Measurements from ENCODE around the gene ASPDH. TPM values are rescaled to one million over a fixed set of nuclear protein-coding genes. Genes with fewer than 3 reads are reported as not detected.

ASPDH gene
- total and polyA plus RNA-seq, 2 of the 13 experiments (the other 11 are each of a cell fraction or from before 2014, with no cell fraction given): 2.2 to 3.3 TPM

GRCh38 chr19:50465000-50465399, 48.7 kb downstream of the ASPDH start:
- Histone ChIP-seq H3K27me3 (ENCODE audit: control insufficient read depth in 1 of 2, insufficient read depth in 2 of 2, low read length in 2 of 2) (no peaks in the 10 kb centered on the region), H2AFZ (ENCODE audit: low read length) (no peak overlapping the region), H3K9ac (ENCODE audit: insufficient read depth, low read depth, low read length) (peak overlapping the region; percentile 48; the same call in 1 of the 2 replicates), H3K4me1 (ENCODE audit: insufficient read depth, low read length) (peaks cover 52% of the 10 kb centered on the region), H3K36me3 (replicated peaks in 1 of 2; ENCODE audit: control insufficient read depth in 1 of 2, insufficient read depth in 2 of 2, low read length in 2 of 2) (no peaks in the 10 kb centered on the region), H3K79me2 (ENCODE audit: insufficient read depth, low read length) (no peaks in the 10 kb centered on the region), H3K9me3 (ENCODE audit: low read length) (no peaks in the 10 kb centered on the region), H4K20me1 (ENCODE audit: insufficient read depth, low read length) (no peaks in the 10 kb centered on the region), H3K4me3 (replicated peaks in 1 of 3; ENCODE audit: insufficient read depth in 1 of 3, low read depth in 2 of 3, low read length in 3 of 3) (peak overlapping the region in 2 of 3 experiments; percentile 32 to 66; a peak in 4 of 6 replicates), H3K27ac (ENCODE audit: extremely low read length, insufficient read depth, low read length) (no peak overlapping the region), H3K4me2 (ENCODE audit: low read depth, low read length) (peak overlapping the region; percentile 77)
- ChIA-PET CTCF (ENCODE audit: low intra/inter-chr PET ratio, low total read pairs) (interaction anchor here (1.5 to 1.9 kb wide), 2 partner anchors 14 to 96 kb away, joined by 3 to 5 read pairs; no protein-coding TSS in a partner anchor), POLR2A (interaction anchor here (1.3 to 1.6 kb wide), 2 partner anchors 81 to 96 kb away, joined by 5 to 8 read pairs; partner anchors contain the start of gene POLD1)
- in situ Hi-C loops (cut with HindIII; ENCODE audit: extremely low pct_ligation_motif_present, low pct_unique_long_range_greater_than_20kb): loop anchor here (10.0 kb wide), 1 partner anchor 90 kb away; the partner anchor contains the start of gene NR1H2
- intact Hi-C loops (cut with micrococcal nuclease; ENCODE audit: unreplicated experiment): no loop called here
- ATAC-seq (peak; percentile 56), FAIRE-seq (no peak), DNase-seq (ENCODE audit: low spot score) (peak; percentile 15)
- WGBS (ENCODE audit: low lambda C conversion rate): 5% methylated on average over 13 of the region's 13 CpGs
- BruUV-seq (replicated peaks): no TSS peak
- TF ChIP-seq GTF2F1 (IDR thresholded peaks at IDR 0.05; ENCODE audit: low read length) (no peak), MED1 (CRISPR knock-in tag; IDR thresholded peaks at IDR 0.05) (no peak), KDM2A (CRISPR knock-in tag; IDR thresholded peaks at IDR 0.05; ENCODE audit: borderline replicate concordance, low read depth) (0 out of 2 replicates have a peak, but pooled peaks have one; percentile 12), ZFP41 (CRISPR knock-in tag; IDR thresholded peaks at IDR 0.05; ENCODE audit: borderline replicate concordance) (no peak), RARG (CRISPR knock-in tag; IDR thresholded peaks at IDR 0.05; ENCODE audit: low read depth) (no peak), NR0B2 (CRISPR knock-in tag; IDR thresholded peaks at IDR 0.05) (no peak), NRL (CRISPR knock-in tag; IDR thresholded peaks at IDR 0.05; ENCODE audit: borderline replicate concordance) (no peak; the same call in 1 of the 2 replicates), FOXK1 (CRISPR knock-in tag; IDR thresholded peaks at IDR 0.05; ENCODE audit: borderline replicate concordance, low read depth) (no peak), NFE2 (CRISPR knock-in tag; IDR thresholded peaks at IDR 0.05) (no peak), ATF7-NPFF (CRISPR knock-in tag; IDR thresholded peaks at IDR 0.05; ENCODE audit: low read depth) (no peak), ZNF230 (CRISPR knock-in tag; IDR thresholded peaks at IDR 0.05) (no peak), ATF7 (IDR thresholded peaks at IDR 0.05) (no peak), ATF7 (CRISPR knock-in tag; IDR thresholded peaks at IDR 0.05) (no peak), TRIM24 (CRISPR knock-in tag; IDR thresholded peaks at IDR 0.05) (no peak), KLF9 (CRISPR knock-in tag; IDR thresholded peaks at IDR 0.05; ENCODE audit: low read depth) (no peak), KLF11 (CRISPR knock-in tag; IDR thresholded peaks at IDR 0.05) (no peak)
- TF ChIP-seq, protein P1, sequence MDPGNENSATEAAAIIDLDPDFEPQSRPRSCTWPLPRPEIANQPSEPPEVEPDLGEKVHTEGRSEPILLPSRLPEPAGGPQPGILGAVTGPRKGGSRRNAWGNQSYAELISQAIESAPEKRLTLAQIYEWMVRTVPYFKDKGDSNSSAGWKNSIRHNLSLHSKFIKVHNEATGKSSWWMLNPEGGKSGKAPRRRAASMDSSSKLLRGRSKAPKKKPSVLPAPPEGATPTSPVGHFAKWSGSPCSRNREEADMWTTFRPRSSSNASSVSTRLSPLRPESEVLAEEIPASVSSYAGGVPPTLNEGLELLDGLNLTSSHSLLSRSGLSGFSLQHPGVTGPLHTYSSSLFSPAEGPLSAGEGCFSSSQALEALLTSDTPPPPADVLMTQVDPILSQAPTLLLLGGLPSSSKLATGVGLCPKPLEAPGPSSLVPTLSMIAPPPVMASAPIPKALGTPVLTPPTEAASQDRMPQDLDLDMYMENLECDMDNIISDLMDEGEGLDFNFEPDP (CRISPR knock-in tag; conservative IDR thresholded peaks at IDR 0.05): no peak
- TF ChIP-seq, protein P2, sequence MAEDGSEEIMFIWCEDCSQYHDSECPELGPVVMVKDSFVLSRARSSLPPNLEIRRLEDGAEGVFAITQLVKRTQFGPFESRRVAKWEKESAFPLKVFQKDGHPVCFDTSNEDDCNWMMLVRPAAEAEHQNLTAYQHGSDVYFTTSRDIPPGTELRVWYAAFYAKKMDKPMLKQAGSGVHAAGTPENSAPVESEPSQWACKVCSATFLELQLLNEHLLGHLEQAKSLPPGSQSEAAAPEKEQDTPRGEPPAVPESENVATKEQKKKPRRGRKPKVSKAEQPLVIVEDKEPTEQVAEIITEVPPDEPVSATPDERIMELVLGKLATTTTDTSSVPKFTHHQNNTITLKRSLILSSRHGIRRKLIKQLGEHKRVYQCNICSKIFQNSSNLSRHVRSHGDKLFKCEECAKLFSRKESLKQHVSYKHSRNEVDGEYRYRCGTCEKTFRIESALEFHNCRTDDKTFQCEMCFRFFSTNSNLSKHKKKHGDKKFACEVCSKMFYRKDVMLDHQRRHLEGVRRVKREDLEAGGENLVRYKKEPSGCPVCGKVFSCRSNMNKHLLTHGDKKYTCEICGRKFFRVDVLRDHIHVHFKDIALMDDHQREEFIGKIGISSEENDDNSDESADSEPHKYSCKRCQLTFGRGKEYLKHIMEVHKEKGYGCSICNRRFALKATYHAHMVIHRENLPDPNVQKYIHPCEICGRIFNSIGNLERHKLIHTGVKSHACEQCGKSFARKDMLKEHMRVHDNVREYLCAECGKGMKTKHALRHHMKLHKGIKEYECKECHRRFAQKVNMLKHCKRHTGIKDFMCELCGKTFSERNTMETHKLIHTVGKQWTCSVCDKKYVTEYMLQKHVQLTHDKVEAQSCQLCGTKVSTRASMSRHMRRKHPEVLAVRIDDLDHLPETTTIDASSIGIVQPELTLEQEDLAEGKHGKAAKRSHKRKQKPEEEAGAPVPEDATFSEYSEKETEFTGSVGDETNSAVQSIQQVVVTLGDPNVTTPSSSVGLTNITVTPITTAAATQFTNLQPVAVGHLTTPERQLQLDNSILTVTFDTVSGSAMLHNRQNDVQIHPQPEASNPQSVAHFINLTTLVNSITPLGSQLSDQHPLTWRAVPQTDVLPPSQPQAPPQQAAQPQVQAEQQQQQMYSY (CRISPR knock-in tag; IDR thresholded peaks at IDR 0.05): peak; percentile 66
- TF ChIP-seq, protein P3, sequence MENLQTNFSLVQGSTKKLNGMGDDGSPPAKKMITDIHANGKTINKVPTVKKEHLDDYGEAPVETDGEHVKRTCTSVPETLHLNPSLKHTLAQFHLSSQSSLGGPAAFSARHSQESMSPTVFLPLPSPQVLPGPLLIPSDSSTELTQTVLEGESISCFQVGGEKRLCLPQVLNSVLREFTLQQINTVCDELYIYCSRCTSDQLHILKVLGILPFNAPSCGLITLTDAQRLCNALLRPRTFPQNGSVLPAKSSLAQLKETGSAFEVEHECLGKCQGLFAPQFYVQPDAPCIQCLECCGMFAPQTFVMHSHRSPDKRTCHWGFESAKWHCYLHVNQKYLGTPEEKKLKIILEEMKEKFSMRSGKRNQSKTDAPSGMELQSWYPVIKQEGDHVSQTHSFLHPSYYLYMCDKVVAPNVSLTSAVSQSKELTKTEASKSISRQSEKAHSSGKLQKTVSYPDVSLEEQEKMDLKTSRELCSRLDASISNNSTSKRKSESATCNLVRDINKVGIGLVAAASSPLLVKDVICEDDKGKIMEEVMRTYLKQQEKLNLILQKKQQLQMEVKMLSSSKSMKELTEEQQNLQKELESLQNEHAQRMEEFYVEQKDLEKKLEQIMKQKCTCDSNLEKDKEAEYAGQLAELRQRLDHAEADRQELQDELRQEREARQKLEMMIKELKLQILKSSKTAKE (CRISPR knock-in tag; IDR thresholded peaks at IDR 0.05; ENCODE audit: borderline replicate concordance): no peak
